ENCODE measurements around the gene REN.
A peak's percentile ranks its signal among the peaks of the same experiment; 100 is the strongest.

Gene REN

GRCh38 chr1:204134103-204134502, 32.0 kb downstream of the REN start:
- DNase-seq (ENCODE audit: low read depth, low spot score): no peak

GRCh38 chr1:204132718-204133117, 33.4 kb downstream of the REN start:
- no peak for DNase-seq (ENCODE audit: low read depth, low spot score)

DNA sequence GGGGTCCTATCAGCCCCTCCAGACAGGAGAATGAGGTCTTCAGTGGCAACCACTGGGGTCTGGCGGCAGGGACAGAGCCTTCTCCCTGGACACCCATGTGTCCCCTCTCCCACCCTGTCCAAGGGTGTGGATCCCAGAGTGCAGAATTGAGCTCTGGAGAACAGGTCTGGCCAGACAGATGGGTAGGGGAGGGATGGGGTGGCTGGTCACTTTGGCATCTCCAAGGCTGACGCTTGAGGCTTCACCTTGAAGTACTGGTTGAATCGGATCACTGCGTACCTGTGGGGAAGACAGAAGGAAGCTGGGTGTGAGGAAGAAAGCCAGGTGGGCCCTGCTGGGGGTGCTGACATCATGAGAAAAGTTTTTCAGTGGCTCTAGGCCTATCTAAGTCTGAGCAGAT, 34.2 kb downstream of the REN start:
- DNase-seq (ENCODE audit: low read depth, low spot score): no peak

GRCh38 chr1:204130981-204131892, 34.9 kb downstream of the REN start:
- peak; percentile 30 for DNase-seq (ENCODE audit: low read depth, low spot score)

GRCh38 chr1:204130178-204130577, 36.0 kb downstream of the REN start:
- DNase-seq (ENCODE audit: low read depth, low spot score): no peak

DNA sequence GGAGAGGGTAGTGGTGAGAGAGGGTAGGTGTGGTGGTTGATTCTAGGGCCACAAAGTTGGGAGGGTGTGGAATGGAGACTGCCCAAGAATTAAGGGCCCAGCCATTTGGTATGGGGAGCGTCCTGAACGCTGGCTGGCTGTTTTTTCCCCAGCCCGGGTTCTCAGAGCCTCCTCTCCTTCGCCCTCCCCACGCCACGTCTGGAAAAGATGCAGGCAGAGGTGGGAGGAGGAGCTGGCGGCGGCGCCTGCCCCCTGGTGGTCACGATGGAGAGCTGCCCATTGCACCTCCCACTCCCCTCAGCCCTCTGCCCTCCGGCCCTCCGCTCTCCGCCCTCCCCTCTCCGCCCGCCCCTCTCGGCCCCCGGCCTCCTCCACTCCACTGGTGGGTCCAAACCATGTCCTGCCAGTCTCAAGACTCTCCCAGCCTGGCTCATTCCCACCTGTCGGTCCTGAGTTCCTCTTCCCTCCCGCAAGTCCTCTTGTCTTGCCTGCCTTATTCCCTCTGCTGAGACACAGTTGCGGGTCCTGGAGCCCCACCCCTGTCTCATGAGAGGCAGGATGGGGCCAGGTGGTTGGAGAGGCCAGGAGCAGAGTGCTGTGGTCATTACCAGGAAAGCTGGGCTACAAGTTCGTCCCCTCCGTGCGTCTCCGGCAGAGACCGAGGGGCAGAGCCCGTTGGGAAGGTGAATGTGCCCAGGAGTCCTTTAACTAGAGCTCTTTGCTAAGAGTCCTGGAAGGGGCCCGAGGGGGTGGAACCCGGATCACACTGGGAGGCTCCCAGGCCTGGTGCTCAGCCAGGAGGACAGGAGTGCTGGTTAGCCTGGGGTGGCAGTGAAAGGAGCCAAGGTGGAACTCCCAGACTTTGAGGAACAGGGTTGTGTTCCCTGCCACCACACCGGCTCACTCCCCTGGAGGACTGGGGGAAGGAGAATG, 36.9 kb downstream of the REN start:
- DNase-seq (ENCODE audit: low read depth, low spot score): no peak

DNA sequence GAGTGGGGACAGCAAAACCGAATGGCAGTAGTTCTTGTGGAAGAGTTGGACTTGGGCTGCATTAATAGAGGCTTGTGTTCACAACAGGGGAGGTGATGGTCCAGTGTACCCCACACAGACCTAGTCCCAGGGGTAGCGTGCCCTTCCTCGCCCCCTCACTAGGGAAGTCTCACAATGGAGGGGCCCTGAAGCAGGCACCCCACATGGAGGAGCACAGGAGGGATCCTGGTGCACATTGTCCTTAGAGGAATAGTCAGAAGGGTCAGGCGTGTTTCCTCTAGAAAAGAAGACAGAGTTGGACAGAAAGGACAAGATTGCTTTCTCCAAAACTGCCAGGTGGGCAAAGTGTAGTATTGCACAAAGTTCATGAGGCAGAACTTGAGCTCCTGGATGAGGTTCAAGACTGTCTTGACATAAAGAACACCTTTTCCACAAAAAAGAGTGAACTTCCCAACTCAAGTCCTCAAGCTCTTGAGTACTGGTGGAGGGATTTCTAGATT, 37.6 kb downstream of the REN start:
- DNase-seq (ENCODE audit: low read depth, low spot score): no peak

DNA sequence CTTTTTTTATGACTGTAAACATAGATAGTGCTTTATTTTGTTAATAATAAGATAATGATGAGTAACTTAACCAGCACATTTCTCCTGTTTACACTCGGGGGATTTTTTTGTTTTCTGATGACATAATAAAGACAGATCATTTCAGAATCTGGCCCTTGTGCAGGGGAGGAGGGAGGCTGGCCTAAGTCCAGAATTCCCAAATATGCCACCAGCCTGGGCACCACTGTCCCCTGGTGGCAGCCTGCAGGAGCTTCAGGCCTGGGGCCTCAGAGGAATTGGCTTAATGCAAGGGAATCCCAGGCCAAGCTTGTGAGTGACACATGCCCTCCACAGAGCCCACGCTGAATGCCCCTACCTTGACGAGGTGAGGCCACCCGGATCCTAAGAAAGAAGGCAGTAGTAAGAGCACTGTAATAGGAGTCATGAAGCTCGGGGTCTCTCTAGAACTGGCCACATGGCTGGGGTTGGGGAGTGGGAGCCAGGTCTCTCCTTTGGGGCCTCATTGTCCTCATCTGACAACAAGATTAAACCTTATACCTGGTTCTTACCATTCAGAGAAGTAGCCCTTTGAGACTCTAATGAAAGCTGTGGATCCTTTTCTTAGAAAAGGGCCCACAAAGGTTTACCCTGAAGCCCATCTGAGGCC, 38.4 kb downstream of the REN start:
- DNase-seq (ENCODE audit: low read depth, low spot score): no peak

- DNase-seq (ENCODE audit: low read depth, low spot score): no peak
These were observed 39.2 kb downstream of the REN start for GRCh38 chr1:204126956-204127355.

DNA sequence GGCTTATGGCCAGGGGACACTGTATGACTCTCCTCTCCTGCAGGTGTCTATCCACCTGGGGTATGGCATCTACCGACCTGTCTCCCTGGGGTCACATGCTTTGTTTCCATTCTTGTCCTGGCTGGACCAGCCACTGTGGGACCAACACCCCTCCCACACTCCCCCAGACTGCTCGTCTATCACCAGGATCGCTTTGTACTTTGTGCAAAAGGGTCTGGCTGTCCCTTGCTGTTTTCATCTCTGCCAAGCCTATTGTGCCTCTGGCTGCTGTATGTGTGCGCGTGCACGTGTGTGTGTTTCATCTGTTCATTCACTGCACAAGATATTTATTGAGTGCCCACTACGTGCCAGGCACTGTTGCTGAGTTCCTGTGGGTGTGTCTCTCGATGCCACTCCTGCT, 39.8 kb downstream of the REN start:
- DNase-seq (ENCODE audit: low read depth, low spot score): no peak

DNA sequence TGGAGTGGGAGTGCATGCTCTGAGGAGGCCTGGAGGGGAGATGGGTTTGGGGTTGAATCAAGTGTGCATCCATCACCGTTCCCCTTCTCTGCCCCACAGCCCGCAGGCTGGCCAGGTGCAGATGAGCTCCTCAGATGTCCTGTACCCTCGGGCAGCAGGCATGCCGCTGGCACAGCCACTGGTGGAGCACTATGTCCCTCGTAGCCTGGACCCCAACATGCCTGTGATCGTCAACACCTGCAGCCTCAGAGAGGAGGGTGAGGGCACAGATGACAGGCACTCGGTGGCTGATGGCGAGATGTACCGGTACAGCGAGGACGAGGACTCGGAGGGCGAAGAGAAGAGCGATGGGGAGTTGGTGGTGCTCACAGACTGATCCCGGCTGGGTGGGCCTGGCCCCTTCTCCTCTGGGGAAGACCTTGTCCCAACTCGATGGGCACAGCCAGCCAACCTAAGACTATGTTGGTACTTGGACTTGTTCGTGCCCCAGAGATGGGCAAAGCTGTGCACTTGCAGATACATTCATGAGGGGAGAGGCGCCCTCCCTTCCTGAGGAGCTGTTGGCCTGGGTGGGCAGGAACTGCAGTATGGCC, 40.3 kb downstream of the REN start:
- DNase-seq (ENCODE audit: low read depth, low spot score): no peak

- no peak for DNase-seq (ENCODE audit: low read depth, low spot score)
These were observed 41.5 kb downstream of the REN start for GRCh38 chr1:204124639-204125038.

DNA sequence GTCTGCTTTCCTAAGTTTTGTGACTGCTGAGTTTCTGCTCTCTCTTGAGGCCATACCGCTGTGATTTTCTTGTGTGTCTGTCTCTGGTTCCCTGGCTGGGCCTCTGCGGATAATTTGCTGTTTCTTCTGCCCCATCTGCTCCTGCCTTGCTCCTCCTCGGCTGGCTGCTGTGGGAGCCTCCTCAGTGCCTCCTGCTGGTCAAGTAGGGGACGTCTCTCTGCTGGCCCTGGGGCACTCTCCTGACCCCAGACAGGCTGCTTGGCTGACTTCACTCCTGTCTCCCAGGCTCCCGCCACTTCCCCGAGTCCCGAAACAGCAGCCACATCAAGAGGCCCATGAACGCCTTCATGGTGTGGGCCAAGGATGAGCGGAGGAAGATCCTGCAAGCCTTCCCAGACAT, 42.8 kb downstream of the REN start:
- DNase-seq (ENCODE audit: low read depth, low spot score): no peak

DNA sequence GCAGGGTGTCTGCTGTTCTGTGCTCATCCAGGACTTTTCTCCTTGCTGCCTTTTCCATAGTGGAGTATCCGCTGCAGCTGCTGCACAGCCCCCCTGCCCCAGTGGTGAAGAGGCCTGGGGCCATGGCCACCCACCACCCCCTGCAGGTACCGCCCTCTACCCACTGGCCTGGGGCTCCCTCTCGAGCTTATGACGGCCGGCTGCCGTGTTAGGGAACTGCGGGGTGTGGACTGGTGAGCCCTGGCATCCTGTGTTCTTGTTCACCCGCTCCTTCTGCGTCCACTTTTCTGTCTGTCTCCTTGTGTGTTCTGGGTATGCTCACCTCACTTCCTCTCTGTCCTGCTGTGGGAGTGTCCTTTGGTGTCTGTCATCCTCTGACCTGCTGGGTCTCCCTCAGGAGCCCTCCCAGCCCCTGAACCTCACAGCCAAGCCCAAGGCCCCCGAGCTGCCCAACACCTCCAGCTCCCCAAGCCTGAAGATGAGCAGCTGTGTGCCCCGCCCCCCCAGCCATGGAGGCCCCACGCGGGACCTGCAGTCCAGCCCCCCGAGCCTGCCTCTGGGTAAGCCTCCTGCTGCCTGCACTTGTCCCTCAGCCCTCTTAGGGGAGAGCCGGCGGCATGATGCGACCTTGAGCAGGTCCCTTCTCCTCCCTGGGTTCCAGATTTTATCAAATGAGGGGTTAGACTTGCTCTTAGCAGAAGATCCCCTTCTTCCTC, 44.1 kb downstream of the REN start:
- DNase-seq (ENCODE audit: low read depth, low spot score): no peak

DNA sequence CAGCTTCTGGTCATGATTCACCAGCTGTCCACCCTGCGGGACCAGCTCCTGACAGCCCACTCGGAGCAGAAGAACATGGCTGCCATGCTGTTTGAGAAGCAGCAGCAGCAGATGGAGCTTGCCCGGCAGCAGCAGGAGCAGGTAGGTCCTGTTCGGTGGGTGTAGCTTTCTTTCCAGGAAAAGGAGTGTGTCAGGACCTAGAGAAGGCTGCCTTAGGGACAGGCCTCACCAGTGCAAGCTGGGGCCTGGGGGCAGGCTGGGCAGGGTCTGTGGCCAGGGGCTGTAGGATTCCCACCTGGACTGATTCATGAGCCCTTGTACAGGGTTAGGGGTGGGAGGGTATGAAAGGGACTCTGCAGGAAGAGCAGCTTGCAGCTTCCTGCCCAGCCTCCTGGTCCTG, 49.6 kb downstream of the REN start:
- no peak for DNase-seq (ENCODE audit: low read depth, low spot score)

DNA sequence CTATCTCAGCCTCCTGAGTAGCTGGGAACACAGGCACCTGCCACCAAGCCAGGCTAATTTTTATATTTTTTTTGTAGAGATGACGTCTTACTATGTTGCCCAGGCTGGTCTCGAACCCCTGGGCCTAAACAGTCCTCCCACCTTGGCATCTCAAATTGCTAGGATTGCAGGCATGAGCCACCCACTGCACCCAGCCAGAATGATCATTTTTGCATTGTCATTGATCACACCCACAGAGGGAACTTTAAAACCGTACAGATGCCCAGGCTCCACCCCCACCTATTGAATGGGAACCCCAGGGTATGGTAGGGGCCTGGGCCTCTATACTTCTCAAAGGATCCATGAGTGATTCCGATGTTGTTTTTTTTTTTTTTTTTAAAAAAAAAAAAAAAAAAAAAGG, 51.0 kb downstream of the REN start:
- no peak for DNase-seq (ENCODE audit: low read depth, low spot score)

DNA sequence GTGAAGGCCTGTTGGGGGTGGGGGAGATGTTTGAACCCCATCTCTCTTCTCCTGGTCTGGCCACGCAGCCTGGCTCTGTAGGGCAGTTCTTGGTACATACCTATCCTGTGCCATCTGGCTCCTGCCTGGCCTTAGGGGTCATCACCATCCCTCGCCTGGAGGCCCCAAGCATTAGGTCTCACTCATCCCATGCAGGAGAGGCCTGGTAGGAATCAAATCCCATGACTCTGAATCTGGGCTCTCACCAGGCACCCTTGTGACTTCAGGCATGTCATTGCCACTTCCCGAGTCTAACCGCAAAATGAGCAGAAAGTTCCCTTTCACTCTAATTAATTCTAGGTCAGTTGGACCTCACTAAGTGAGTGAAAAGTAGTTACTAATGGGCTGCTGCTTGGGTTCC, 51.5 kb downstream of the REN start:
- no peak for DNase-seq (ENCODE audit: low read depth, low spot score)

DNA sequence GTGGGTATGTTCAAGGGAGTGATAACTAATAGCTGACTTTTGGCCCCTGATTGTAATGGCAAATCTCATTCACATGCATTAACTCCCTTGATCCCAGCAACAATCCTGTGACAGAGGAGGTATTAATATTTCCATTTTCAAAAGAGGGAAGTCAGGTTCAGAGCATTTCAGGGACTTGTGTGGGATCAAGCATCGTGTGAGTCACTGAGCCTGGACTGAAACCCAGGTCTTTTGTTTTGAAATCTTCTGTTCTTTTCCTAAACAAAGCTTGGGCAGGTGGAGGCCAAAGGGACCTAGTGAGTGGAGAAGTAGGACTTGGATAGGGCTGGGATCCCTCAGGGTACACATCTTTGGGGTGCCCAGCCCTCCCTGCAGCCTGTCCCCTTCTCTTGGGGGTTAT, 52.2 kb downstream of the REN start:
- no peak for DNase-seq (ENCODE audit: low read depth, low spot score)

GRCh38 chr1:204112876-204113730, 53.0 kb downstream of the REN start:
- no peak for DNase-seq (ENCODE audit: low read depth, low spot score)

Data from brain pericyte (primary cell).